Measurements from ENCODE around the gene WASF2. TPM values are rescaled to one million over a fixed set of nuclear protein-coding genes. Genes with fewer than 3 reads are reported as not detected.
A peak's percentile ranks its signal among the peaks of the same experiment; 100 is the strongest.

WASF2 gene
- total and polyA plus RNA-seq, 2 of the 4 experiments (the other 2 are of a cell fraction): 7.9 to 45.4 TPM

DNA sequence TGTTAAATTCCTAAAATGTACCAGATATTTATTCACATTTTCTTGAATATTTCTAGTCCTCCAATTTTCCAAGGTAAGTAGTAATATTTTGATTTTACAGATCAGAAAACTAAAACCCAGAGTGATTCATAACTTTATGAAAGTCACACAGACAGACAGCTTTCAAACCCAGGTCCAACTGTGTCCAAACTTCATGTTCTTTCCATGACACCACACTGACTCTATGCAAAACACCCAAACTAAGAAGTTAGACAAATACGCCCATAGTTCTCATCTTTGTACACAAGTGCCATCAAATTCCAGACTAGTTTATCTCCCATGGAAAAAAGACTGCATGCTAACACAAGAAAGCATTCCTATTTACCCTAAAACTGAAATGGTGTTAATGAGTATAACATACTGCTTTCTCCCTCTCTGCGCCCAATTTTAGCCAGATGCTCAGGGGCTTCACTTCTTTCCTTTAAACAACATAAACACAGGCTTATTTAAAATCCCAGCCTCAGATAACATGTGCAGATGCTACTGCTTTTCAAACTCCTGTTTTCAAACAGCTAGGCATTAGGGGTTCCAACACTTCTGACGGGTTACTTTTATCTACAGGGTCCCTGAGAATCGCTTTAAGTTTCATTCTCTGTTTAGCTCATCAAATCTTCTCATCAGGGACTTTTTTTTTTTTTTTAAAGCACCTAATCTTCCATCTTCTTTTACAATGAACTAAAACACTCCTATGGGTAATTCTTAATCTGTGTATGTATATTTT lies 44.6 kb downstream of the WASF2 start:
- Histone ChIP-seq H4K91ac (ENCODE audit: insufficient read depth, low read depth, low read length) (no peak overlapping the region), H3K9me3 (ENCODE audit: control insufficient read depth, insufficient read depth, low read length) (no peaks in the 10 kb centered on the region), H3K27ac (ENCODE audit: insufficient read depth, low read length) (no peak overlapping the region), H2AFZ (replicated peaks; ENCODE audit: low read length, poor library complexity) (no peak overlapping the region), H2BK5ac (ENCODE audit: low read depth, low read length, poor library complexity, severe bottlenecking) (no peak overlapping the region), H2AK9ac (replicated peaks; ENCODE audit: low read depth, low read length, poor library complexity) (no peak overlapping the region), H3K4me2 (ENCODE audit: low read depth, low read length) (no peak overlapping the region), H3K79me1 (ENCODE audit: low read depth in 1 of 2, low read length in 2 of 2) (peaks cover 24 to 73% of the 10 kb centered on the region in 2 experiments), H3K27me3 (ENCODE audit: control insufficient read depth, insufficient read depth, low read length) (no peaks in the 10 kb centered on the region), H4K20me1 (ENCODE audit: insufficient read depth, low read length) (peaks cover 43% of the 10 kb centered on the region), H4K8ac (ENCODE audit: low read depth in 2 of 2, low read length in 2 of 2) (no peak overlapping the region), H3K36me3 (ENCODE audit: control insufficient read depth, insufficient read depth, low read length) (peaks cover 13% of the 10 kb centered on the region), H2BK120ac (ENCODE audit: low read depth, low read length) (no peak overlapping the region), H3K18ac (ENCODE audit: low read depth, low read length) (no peak overlapping the region), H2AK5ac (ENCODE audit: low read depth, low read length) (no peak overlapping the region), H3K4me1 (ENCODE audit: control insufficient read depth, insufficient read depth, low read length) (no peaks in the 10 kb centered on the region; the same call in 1 of the 2 replicates), H3K56ac (ENCODE audit: extremely low read depth, insufficient read depth, low read length) (no peak overlapping the region), H4K5ac (ENCODE audit: low read depth, low read length) (no peak overlapping the region), H2BK20ac (ENCODE audit: low read depth, low read length) (no peak overlapping the region), H3K4ac (ENCODE audit: low read depth, low read length) (no peak overlapping the region), H3K14ac (replicated peaks; ENCODE audit: low read depth, low read length) (no peak overlapping the region), H3K4me3 (ENCODE audit: insufficient read depth, low read depth, low read length) (no peak overlapping the region), H3K9ac (ENCODE audit: low read depth, low read length) (no peak overlapping the region; the same call in 1 of the 2 replicates), H3K23ac (ENCODE audit: low read depth, low read length) (peak overlapping the region; percentile 64), H2BK15ac (ENCODE audit: low read depth, low read length) (no peak overlapping the region), H3K9me1 (ENCODE audit: insufficient read depth, low read length) (peaks cover 12% of the 10 kb centered on the region)
- dilution Hi-C loops (cut with HindIII; ENCODE audit: low sequenced_read_pairs, unreplicated experiment): no loop called here
- in situ Hi-C loops (cut with MboI; ENCODE audit: low sequenced_read_pairs): no loop called here
- ATAC-seq (ENCODE audit: low read depth) (peak; percentile 44; the same call in 1 of the 2 replicates), DNase-seq (no peak)
- TF ChIP-seq SMC3 (IDR thresholded peaks at IDR 0.05; ENCODE audit: low read depth, low read length) (no peak), FOS (IDR thresholded peaks at IDR 0.05; ENCODE audit: low read depth, low read length) (no peak), CEBPB (IDR thresholded peaks at IDR 0.05; ENCODE audit: low read depth, low read length) (no peak), NFE2L2 (IDR thresholded peaks at IDR 0.05; ENCODE audit: low read depth, low read length) (no peak), RFX5 (IDR thresholded peaks at IDR 0.05; ENCODE audit: low read depth, low read length) (no peak), RAD21 (IDR thresholded peaks at IDR 0.05; ENCODE audit: low read length) (no peak), RCOR1 (IDR thresholded peaks at IDR 0.05; ENCODE audit: insufficient replicate concordance, low read length) (no peak), MAFK (IDR thresholded peaks at IDR 0.05; ENCODE audit: low read depth, low read length) (no peak), CHD1 (IDR thresholded peaks at IDR 0.05; ENCODE audit: low read depth, low read length) (no peak)
- TF ChIP-seq, protein P1, sequence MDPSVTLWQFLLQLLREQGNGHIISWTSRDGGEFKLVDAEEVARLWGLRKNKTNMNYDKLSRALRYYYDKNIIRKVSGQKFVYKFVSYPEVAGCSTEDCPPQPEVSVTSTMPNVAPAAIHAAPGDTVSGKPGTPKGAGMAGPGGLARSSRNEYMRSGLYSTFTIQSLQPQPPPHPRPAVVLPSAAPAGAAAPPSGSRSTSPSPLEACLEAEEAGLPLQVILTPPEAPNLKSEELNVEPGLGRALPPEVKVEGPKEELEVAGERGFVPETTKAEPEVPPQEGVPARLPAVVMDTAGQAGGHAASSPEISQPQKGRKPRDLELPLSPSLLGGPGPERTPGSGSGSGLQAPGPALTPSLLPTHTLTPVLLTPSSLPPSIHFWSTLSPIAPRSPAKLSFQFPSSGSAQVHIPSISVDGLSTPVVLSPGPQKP (IDR thresholded peaks at IDR 0.05; ENCODE audit: borderline replicate concordance, low read depth, low read length): no peak
- WGBS, 2 experiments (ENCODE audit: extremely low coverage in 2 of 2, insufficient read length in 1 of 2): 75% methylated on average over 2 of the region's 4 CpGs; no CpG with 5 or more reads in 1 of the 2 experiments
- BruUV-seq (replicated peaks): no TSS peak
- intact Hi-C loops (cut with micrococcal nuclease): no loop called here
- ChIA-PET POLR2A (ENCODE audit: unreplicated experiment) (no interaction called here), CTCF (interaction anchor here (0.6 kb wide), 1 partner anchor 379 kb away, joined by 5 read pairs; no protein-coding TSS in a partner anchor)
